Activated CD8-positive, alpha-beta memory T cell treated with anti-CD3 and anti-CD28 coated beads for 48 hours (primary cell): ENCODE data around the gene FAM20B.
A peak's percentile ranks its signal among the peaks of the same experiment; 100 is the strongest.
"Not testable (repeated sequence)": the region's sequence is repeated elsewhere in the genome, so short reads cannot be mapped to it uniquely, and the experiment has no call there.

Source experiments
- DNase-seq, 3 experiments: peaks; one replicate each; pipeline ENCODE4 v3.0.0-alpha.2; 2020; ENCODE audit warnings: low read depth in 2 of 3, low spot score in 2 of 3

Gene FAM20B, protein sequence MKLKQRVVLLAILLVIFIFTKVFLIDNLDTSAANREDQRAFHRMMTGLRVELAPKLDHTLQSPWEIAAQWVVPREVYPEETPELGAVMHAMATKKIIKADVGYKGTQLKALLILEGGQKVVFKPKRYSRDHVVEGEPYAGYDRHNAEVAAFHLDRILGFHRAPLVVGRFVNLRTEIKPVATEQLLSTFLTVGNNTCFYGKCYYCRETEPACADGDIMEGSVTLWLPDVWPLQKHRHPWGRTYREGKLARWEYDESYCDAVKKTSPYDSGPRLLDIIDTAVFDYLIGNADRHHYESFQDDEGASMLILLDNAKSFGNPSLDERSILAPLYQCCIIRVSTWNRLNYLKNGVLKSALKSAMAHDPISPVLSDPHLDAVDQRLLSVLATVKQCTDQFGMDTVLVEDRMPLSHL

DNA sequence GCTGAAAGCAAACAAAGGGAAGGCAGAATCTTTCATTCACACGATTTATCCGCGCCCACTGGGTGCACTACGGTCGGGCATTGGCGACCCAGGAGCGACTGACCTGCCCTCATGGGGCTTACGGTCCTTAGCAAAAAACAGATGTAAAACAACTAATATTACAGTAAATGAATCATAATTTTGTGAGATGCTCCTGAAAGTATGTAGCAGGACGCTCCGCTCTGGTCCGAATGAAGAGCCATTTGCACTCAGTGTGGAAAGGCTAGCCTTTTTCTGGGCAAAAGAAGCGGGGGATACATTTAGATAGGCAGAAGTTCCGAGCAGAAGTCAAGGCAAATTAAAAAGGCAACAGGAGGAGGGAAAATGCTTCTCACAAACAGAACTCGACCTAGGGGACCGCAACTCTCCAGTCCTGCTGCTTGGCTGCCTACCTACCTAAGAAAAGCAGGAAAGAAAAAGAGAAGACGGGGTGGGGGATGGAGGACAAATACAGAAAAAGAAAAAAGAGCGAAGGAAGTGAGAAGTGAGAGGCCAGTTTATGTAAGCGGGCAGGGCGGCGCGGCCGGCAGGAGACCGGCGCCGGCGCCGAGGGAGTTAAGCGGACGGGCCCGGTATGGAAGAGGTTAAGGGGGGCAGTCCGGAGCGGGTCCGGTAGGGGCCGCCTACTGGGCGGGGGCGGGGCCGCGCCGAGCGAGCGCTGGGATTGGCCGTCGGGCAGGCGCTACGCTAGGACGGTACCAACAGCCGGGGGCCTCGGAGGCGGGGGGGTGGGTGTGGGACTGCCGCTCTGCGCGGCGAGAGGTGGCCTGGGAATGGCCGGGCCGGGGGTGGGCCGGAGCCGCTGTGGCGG is at the start of gene FAM20B:
Gene FAM20B, plus strand, starts transcription at position 770 of the 850 bp plus-strand sequence. CDS start 17,954 bp downstream, outside the sequence.
- peak; percentile 66 to 82 (median 71) for DNase-seq

DNA sequence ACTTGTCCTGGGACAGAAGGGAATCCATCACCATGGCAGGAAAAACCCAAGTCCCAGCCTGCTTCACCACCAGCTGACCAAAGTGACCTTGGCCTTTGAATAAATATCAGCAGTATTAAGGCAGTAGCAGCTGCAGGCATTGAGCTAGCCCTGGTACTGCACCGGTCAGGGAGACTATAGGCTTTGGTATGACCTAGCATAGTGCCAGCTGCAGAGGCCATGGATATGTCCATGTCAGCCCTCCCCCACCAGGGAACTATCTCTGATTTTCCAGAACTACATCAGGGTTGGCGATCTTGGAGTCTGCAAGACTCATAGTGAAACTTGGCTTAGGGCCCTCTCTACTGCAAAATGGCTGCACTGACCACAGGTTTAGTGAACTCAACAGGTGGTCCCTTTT is 49.2 kb upstream of the FAM20B start:
- DNase-seq = no peak

DNA sequence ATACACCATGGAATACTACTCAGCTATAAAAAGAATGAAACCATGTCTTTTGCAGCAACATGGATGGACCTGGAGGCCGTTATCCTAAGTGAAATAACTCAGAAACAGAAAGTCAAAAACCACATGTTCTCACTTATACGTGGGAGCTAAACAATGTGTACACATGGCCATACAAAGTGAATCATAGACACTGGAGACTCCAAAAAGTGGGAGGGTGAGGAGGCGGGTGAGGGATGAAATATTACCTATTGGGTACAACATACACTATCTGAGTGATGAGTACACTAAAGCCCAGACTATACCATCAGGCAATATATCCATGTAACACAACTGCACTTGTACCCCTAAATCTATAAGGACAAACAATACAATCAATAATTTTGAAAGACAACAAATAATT is 39.5 kb upstream of the FAM20B start:
- DNase-seq = no peak

DNA sequence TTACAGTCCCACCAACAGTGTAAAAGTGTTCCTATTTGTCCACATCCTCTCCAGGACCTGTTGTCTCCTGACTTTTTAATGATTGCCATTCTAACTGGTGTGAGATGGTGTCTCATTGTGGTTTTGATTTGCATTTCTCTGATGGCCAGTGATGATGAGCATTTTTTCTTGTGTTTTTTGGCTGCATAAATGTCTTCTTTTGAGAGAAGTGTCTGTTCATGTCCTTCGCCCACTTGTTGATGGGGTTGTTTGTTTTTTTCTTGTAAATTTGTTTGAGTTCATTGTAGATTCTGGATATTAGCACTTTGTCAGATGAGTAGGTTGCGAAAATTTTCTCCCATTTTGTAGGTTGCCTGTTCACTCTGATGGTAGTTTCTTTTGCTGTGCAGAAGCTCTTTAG is 37.5 kb upstream of the FAM20B start:
- not testable (repeated sequence) for DNase-seq

DNA sequence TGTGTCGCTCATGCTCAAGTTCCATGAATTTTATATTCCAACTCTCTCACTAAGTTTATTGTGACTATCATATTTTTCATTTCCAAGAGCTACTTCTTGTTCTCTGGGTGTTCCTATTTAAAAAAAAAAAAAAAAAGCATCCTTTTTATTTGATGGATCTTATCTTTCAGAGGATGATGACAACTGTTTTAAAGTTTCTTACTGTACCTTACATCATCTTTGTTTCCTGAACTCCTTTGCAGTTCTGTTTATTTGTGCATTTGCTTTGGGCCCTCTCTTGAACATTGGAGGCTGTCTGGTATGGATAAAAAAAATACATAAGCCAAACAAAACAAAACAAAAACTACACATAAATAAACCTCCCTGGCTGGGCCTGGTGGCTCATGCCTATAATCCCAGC is 32.1 kb upstream of the FAM20B start:
- no peak for DNase-seq

DNA sequence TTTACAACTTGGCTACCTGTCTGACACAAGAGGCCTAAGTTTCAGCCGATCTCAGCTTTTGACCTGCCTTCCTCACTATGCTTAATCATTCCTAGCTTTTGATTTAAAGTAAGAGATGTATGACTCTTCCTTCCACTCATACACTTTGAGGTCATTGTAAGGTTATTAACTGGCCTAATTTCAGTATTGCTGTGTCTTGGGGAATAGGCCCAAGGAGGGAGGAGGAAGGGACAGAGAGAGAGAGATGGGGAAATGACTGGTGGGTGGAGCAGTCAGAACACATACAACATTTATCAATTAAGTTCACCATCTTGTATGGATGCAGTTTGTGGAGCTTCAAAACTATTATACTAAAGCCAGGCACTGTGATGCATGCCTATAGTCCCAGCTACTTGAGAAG is 28.3 kb upstream of the FAM20B start:
- DNase-seq = no peak

DNA sequence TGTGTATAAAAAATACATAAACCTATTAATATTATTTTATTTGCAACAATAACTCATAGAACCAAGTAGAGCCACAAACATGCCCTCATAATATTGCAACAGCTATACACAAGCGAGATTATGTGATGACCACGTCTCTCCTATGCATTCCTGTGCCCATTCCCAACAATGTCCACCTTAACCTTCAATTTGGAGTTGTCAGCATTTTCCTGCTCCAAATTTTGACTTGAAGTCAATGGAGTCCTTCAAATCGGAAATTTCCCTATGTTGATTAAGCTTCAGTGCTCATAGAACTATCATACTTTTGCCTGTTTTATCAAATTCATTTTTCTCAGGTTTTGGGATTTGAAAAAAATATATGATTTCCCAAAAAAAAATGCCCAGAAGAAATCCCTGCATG is 27.4 kb upstream of the FAM20B start:
- DNase-seq = no peak

DNA sequence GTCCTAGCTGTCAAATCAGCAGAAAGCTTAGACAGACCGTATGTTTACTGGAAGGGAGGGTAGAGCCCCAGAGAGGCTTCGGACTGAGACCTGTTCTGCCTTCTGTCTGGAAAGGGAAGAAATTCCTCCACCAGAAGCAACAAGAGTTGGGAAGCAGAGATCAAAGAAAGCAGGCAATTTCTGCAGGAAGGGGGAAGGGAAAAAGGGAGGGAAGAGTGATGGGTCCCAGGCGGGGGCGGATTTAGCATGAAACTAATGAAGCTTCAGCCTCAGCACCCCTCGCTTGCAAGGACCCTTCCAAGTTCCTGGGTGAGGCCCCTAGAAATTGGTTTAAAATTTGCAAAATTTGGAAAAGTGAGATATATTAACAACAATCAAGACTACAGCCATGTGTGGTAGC is 26.6 kb upstream of the FAM20B start:
- DNase-seq = no peak

DNA sequence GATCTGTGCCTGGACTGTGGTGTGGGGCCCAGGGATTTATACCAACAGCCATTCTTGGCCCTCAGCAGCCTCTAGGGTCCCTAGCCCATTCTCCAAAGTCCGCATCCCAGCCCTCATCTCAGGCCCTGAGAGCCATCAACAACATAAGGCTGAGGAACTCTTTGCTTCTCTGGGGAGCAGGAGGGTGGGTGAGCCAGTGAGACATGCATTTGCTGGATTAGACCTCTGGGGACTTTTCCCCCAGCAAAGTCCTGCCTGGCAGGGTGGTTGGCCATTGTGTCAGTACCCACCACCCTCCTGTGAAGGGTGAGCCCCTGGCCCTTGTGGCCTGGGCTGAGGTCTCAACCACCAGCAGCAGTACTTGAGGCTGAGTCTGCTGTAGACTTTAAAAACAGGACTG is 24.2 kb upstream of the FAM20B start:
- DNase-seq = no peak

DNA sequence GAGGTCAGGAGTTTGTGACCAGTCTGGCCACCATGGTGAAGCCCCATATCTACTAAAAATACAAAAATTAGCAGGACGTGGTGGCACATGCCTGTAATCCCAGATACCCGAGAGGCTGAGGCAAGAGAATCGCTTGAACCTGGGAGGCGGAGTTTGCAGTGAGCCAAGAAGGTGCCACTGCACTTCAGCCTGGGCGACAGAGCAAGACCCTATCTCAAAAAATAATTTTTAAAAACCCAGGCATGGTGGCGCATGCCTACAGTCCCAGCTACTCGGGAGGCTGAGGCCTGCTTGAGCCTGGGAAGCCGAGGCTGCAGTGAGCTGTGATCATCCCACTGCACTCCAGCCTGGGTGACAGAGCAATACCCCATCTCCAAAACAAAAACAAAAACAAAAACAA is 23.6 kb upstream of the FAM20B start:
- not testable (repeated sequence) for DNase-seq

DNA sequence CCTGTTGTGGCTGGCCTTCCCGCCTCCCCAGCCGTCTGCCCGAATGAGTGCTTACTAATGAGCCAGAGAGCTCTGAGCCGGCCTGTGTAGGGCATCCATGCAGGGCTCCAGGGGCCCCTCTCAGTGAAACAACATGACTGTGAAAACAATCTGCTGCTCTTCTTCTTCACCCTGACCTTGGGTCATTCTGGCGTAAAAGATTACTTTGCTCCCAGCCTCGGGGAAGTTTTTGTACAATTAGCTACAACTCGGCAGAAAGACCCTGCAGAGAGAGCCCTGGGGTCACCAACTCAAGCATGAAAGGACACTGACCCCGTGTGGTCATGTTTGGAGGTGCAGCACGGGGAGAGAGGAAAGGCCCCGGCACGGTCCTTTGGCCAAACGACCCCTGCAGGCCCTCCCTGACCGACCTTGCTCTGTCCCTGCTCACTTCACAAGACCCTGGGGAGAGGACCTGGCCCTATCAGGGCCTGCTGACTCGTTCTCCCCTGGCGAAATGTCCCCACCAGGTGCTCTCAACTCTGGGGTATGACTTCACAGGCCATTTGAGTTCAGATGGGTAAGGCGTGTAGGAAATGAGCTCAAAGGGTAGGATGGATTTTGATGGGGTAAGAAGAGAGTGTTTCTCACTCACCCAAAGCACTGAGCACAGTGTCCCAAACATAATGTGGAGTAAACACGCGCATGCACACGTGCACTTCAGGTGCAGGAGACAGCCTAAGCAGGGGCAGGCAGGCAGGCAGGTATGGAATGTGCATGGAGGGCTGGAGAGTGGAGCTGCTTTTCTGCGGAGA is 22.9 kb upstream of the FAM20B start:
- DNase-seq = peak; percentile 26 to 78 (median 64)

DNA sequence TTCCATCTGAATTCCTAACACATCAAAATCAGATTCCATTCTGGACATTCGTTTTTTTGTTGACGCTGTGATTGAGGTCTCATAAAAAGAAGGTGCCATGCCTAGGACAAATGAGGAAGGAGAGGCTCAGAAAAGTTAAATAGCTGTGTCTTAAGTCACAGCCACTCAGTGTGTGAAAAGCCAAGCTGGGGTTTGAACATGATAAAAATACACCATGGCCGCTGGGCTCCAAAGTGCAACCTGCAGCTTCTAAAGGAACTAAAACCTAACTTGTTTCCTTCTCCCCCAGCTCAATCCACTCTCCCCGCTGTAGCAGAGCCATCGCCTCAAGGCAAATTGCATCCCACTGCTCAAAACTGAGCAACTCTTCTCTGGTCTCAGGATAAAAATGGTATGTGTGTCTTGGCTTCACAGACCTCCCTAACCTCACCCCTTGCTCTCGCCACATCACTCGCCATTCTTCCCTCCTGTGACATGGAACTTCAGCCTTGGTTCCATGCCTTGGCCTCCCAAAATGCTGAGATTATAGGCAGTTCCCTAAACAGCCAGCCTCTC is 22.1 kb upstream of the FAM20B start:
- no peak for DNase-seq

DNA sequence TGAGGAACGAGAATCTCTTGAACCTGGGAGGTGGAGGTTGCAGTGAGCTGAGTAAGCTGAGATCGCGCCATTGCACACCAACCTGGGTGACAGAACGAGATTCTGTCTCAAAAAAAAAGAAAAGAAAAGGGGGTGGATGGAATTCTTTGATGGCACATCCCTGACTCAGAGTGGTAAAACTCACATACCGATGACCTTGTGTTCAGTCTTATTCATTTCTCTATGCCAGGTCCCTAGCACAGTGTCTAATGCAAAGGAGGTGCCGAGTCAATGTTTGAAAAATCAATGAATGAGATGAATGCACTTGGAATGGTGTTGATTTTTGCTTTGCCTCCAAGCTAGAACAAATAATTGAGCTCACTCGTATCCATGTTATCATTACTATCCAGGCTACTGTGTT is 18.5 kb upstream of the FAM20B start:
- no peak for DNase-seq

DNA sequence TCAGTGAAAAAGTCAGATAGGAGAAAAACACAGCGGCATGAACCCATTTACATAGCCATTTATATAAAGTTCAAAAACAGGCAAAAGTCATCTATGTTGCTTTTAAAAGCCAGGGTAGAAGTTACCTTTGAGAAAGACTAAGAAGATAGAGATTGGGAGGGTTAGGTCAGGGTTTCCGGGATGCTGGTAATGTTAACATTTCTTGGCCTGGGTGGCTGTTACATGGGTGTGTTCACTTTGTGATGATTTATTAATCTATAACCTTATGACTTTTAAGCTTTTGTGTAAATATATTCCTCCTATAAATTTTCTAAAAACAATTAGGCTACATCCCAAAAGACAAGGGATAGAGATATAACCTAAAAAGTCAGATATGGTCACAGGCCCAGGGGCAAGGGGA is 15.0 kb upstream of the FAM20B start:
- DNase-seq = no peak

DNA sequence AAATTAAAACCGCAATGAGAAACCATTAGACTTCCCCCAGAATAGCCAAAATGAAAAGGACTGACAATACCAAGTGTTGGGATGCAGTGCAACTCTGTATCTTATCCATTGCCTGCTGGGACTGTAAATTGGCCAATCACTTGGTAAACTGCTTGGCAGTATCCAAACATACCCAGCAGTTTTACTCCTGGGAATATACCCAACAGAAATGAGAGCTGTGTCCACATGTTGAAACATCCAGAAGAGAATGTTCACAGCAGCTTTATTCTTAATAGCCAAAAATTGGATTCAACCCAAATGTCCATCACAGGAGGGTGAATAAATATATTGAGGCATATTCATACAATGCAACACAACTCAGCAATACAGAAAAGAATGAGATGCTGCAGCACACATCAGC is 13.7 kb upstream of the FAM20B start:
- DNase-seq = no peak

DNA sequence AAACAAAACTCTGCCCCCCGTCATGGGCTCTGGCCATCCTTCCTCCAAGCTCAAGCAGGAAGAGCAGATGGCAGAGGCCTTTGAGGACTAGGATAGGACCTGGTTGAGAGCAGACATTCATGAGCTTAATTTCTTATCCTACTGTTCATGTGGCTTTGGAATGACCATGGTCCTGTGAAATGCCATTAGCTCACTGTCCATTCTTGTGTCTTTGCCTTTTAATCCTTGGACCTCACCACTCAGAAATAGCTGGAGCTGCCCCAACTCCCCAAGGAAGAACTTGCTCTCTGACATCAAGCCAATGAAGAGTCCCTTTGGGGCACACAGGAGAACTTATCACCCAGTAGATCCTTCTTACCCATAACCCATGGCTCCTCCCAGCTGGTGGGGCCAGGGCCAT is 11.6 kb upstream of the FAM20B start:
- DNase-seq = no peak

DNA sequence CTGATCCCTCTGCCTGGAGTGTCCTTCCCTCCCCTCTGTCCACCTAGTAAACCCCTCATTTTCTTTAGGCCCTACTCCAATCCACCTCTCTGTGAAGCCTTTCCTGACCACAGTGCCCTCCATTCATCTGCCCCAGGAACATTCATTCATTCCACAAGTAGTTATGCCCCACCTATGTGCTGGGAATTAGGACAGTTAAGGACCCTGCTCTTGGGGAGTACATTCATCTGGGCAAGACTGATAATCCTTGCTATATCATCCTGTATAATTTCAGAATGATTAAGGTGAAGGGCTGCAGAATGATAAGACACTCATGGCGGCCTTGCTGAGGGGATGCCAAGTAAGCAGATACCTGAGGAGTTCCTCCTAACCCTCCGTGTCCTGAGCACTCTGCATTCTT is 10.3 kb upstream of the FAM20B start:
- no peak for DNase-seq

DNA sequence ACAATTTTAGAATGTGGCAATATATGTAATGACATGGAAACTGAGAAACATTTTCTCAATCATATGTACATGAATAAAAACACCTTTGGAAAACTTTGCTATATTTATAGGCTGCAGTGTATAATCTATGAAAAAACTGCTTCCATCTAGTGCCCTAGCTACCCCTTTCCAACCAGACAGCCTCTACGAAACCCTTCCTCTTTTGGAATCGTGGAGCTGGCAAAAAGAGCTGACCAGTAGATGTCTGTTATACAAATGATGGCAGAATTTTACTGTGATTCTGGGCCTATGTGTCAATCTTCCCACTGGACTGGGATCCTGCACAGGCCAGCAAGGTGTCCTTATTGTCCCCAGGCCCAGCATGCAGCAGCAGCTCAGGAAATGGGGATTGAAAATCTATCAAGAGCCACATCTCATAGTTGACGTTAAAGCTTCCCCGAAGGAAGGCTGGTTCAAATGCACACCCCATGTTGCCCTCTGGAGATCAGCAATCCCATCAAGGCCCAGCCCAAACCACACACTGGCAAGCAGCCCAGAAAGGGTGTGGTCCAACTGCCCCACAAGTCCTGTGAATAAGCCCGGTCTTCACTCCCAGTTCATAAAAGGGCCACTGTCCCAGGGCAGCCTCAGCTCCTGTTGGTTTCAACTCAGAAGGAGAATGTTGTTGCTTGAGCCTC is 8.8 kb upstream of the FAM20B start:
- no peak for DNase-seq

DNA sequence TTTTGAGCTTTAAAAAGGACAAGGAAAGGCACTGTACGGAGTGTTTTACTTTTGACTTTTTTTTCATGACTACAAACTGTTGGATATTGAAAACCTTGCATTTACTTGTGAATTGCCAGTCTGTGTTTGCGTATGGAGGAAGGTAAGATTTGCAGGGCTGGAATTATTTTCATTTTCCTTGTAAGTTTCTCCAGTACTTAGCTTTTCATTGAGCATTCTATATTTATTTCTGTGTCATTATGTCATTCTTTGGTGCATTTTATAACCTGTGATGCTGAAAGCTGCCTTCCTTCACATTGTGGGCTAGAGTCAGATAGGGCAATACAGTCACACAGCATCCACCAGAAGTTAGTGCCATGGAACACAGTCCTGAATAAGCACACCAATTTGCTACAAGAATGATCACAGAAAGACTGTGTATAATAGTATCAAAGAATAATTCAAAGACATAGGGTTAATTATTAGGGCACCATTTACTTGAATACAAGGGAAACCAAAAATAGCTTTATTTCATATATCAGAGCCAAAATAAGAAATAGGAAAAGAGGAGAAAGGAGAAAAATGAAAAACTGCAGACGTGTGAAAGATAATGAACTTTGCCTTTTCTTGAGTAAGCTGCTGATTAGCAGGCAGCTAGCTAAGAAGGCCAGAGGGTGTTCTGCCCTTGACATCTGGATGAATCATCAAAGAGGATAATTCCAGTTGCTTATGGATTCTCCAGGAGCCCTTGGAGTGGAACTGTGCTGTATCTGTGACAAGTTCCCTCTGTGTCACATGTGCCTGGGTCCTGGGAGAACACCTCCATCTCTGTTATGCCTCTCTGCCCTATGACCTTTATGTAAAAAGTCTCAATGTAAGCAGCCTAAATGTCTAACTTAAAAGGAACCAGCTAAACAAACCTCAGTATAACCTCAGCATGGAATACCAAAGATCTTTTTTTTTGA is 8.0 kb upstream of the FAM20B start:
- DNase-seq = no peak

DNA sequence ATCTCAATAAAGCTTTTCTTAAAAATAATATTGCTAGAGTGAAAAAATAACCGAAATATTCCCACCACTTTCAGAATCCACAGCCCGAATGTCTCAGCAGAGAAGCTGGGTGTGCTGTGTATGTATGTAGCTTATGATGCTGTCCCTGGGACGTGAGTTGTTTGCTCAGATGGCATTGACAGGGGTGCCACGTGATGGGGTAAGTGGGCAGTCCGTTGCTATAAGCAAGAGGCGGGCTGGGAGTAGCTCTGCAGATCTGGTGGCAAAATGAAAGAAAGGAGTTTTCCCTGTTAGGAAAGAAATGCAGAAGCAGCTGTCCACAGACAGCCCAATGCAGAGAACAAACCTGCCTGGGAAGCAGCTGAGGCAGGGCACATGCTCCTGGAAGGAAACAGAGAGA is 3.8 kb upstream of the FAM20B start:
- DNase-seq = no peak
